HEK293 (cell line): ENCODE data around the gene TGFB1I1.

Source experiments
- GFI1B ChIP-seq: fragments of 450-650 bp; formaldehyde crosslinking; IDR thresholded peaks from 2 replicates; pipeline ENCODE4 v1.5.1; 2016; ENCODE audit warnings: missing biosample characterization, missing genetic modification characterization
- GLI2 ChIP-seq: fragments of 450-650 bp; formaldehyde crosslinking; IDR thresholded peaks from 2 replicates; pipeline ENCODE4; 2017; ENCODE audit warnings: missing biosample characterization, missing genetic modification characterization, low read depth, borderline replicate concordance
- IKZF3 ChIP-seq: fragments of 450-650 bp; IDR thresholded peaks from 2 replicates; pipeline ENCODE4 v1.5.0; 2018; ENCODE audit warnings: missing biosample characterization, mild to moderate bottlenecking, missing genetic modification characterization, moderate library complexity
- KLF10 ChIP-seq: fragments of 450-650 bp; IDR thresholded peaks from 2 replicates; pipeline ENCODE4 v1.5.1; 2018; ENCODE audit warnings: missing biosample characterization, mild to moderate bottlenecking, missing genetic modification characterization
- MZF1 ChIP-seq: fragments of 450-650 bp; formaldehyde crosslinking; IDR thresholded peaks from 2 replicates; pipeline ENCODE4 v1.5.1; 2017; ENCODE audit warnings: missing biosample characterization, missing genetic modification characterization, borderline replicate concordance
- OSR2 ChIP-seq: fragments of 450-650 bp; formaldehyde crosslinking; IDR thresholded peaks from 2 replicates; pipeline ENCODE4 v1.5.1; 2016; ENCODE audit warnings: missing biosample characterization, missing genetic modification characterization
- PATZ1 ChIP-seq: fragments of 450-650 bp; formaldehyde crosslinking; IDR thresholded peaks from 2 replicates; pipeline ENCODE4 v1.5.1; 2016; ENCODE audit warnings: missing biosample characterization, missing genetic modification characterization
- PRDM1 ChIP-seq: fragments of 450-650 bp; formaldehyde crosslinking; IDR thresholded peaks from 2 replicates; pipeline ENCODE4; 2016; ENCODE audit warnings: missing biosample characterization, missing genetic modification characterization
- SCRT1 ChIP-seq: fragments of 450-650 bp; formaldehyde crosslinking; IDR thresholded peaks from 2 replicates; pipeline ENCODE4 v1.5.1; 2016; ENCODE audit warnings: missing biosample characterization, missing genetic modification characterization, borderline replicate concordance
- TRIM28 ChIP-seq: IDR thresholded peaks from 2 replicates; pipeline ENCODE4 v1.6.1; 2011; ENCODE audit warnings: low read length, control low read depth, borderline replicate concordance
- WT1 ChIP-seq: fragments of 450-650 bp; formaldehyde crosslinking; IDR thresholded peaks from 2 replicates; pipeline ENCODE4 v1.5.1; 2016; ENCODE audit warnings: missing biosample characterization, missing genetic modification characterization
- ZBTB1 ChIP-seq: fragments of 450-650 bp; formaldehyde crosslinking; IDR thresholded peaks from 2 replicates; pipeline ENCODE4 v1.5.1; 2016; ENCODE audit warnings: missing biosample characterization, missing genetic modification characterization
- ZBTB6 ChIP-seq: fragments of 450-650 bp; formaldehyde crosslinking; IDR thresholded peaks from 2 replicates; pipeline ENCODE4 v1.5.1; 2017; ENCODE audit warnings: missing biosample characterization, missing genetic modification characterization
- ZBTB7A ChIP-seq: fragments of 450-650 bp; formaldehyde crosslinking; IDR thresholded peaks from 2 replicates; pipeline ENCODE4 v1.5.1; 2016; ENCODE audit warnings: low read depth, missing biosample characterization, missing genetic modification characterization
- ZBTB8A ChIP-seq: fragments of 450-650 bp; formaldehyde crosslinking; IDR thresholded peaks from 2 replicates; pipeline ENCODE4 v1.5.1; 2016; ENCODE audit warnings: missing biosample characterization, missing genetic modification characterization
- ZFP3 ChIP-seq: fragments of 450-650 bp; formaldehyde crosslinking; IDR thresholded peaks from 2 replicates; pipeline ENCODE4 v1.5.1; 2016; ENCODE audit warnings: low read depth, missing biosample characterization, missing genetic modification characterization
- ZFP37 ChIP-seq: fragments of 450-650 bp; formaldehyde crosslinking; IDR thresholded peaks from 2 replicates; pipeline ENCODE4 v1.5.1; 2016; ENCODE audit warnings: missing biosample characterization, missing genetic modification characterization
- ZFP69B ChIP-seq: fragments of 450-650 bp; formaldehyde crosslinking; IDR thresholded peaks from 2 replicates; pipeline ENCODE4 v1.5.1; 2016; ENCODE audit warnings: missing biosample characterization, missing genetic modification characterization
- ZNF10 ChIP-seq: fragments of 450-650 bp; formaldehyde crosslinking; IDR thresholded peaks from 2 replicates; pipeline ENCODE4 v1.5.1; 2017; ENCODE audit warnings: missing biosample characterization, missing genetic modification characterization
- ZNF18 ChIP-seq: fragments of 450-650 bp; formaldehyde crosslinking; IDR thresholded peaks from 2 replicates; pipeline ENCODE4 v1.5.1; 2016; ENCODE audit warnings: missing biosample characterization, missing genetic modification characterization
- ZNF19 ChIP-seq: fragments of 450-650 bp; formaldehyde crosslinking; IDR thresholded peaks from 2 replicates; pipeline ENCODE4; 2016; ENCODE audit warnings: missing biosample characterization, missing genetic modification characterization, low read depth
- ZNF2 ChIP-seq: fragments of 450-650 bp; formaldehyde crosslinking; IDR thresholded peaks from 2 replicates; pipeline ENCODE4 v1.5.1; 2016; ENCODE audit warnings: missing biosample characterization, missing genetic modification characterization
- ZNF223 ChIP-seq: fragments of 450-650 bp; formaldehyde crosslinking; IDR thresholded peaks from 2 replicates; pipeline ENCODE4 v1.5.1; 2016; ENCODE audit warnings: missing biosample characterization, missing genetic modification characterization
- ZNF341 ChIP-seq: fragments of 450-650 bp; formaldehyde crosslinking; IDR thresholded peaks from 2 replicates; pipeline ENCODE4; 2016; ENCODE audit warnings: low read depth, missing biosample characterization, missing genetic modification characterization
- ZNF366 ChIP-seq: fragments of 450-650 bp; formaldehyde crosslinking; conservative IDR thresholded peaks from 2 replicates; pipeline ENCODE4 v1.5.1; 2016; ENCODE audit warnings: missing biosample characterization, missing genetic modification characterization
- ZNF391 ChIP-seq: fragments of 450-650 bp; formaldehyde crosslinking; IDR thresholded peaks from 2 replicates; pipeline ENCODE4 v1.5.1; 2016; ENCODE audit warnings: low read depth, missing biosample characterization, missing genetic modification characterization, borderline replicate concordance
- ZNF433 ChIP-seq: fragments of 450-650 bp; formaldehyde crosslinking; IDR thresholded peaks from 2 replicates; pipeline ENCODE4 v1.5.1; 2016; ENCODE audit warnings: missing biosample characterization, missing genetic modification characterization, low read depth
- ZNF48 ChIP-seq: fragments of 450-650 bp; formaldehyde crosslinking; IDR thresholded peaks from 2 replicates; pipeline ENCODE4 v1.5.1; 2016; ENCODE audit warnings: missing biosample characterization, missing genetic modification characterization
- ZNF530 ChIP-seq: fragments of 450-650 bp; formaldehyde crosslinking; IDR thresholded peaks from 2 replicates; pipeline ENCODE4 v1.5.1; 2016; ENCODE audit warnings: low read depth, missing biosample characterization, missing genetic modification characterization
- ZNF558 ChIP-seq: fragments of 450-650 bp; formaldehyde crosslinking; IDR thresholded peaks from 2 replicates; pipeline ENCODE4 v1.5.1; 2016; ENCODE audit warnings: missing biosample characterization, missing genetic modification characterization
- ZNF560 ChIP-seq: fragments of 450-650 bp; formaldehyde crosslinking; IDR thresholded peaks from 2 replicates; pipeline ENCODE4 v1.5.1; 2017; ENCODE audit warnings: missing biosample characterization, missing genetic modification characterization, borderline replicate concordance
- TF ChIP-seq, protein P1 (sequence below): fragments of 450-650 bp; formaldehyde crosslinking; IDR thresholded peaks from 2 replicates; pipeline ENCODE4 v1.5.1; 2016; ENCODE audit warnings: missing biosample characterization, missing genetic modification characterization
- TF ChIP-seq, protein P2 (sequence below): fragments of 450-650 bp; formaldehyde crosslinking; IDR thresholded peaks from 2 replicates; pipeline ENCODE4 v1.5.1; 2016; ENCODE audit warnings: missing biosample characterization, missing genetic modification characterization, low read depth

TGFB1I1 gene

DNA sequence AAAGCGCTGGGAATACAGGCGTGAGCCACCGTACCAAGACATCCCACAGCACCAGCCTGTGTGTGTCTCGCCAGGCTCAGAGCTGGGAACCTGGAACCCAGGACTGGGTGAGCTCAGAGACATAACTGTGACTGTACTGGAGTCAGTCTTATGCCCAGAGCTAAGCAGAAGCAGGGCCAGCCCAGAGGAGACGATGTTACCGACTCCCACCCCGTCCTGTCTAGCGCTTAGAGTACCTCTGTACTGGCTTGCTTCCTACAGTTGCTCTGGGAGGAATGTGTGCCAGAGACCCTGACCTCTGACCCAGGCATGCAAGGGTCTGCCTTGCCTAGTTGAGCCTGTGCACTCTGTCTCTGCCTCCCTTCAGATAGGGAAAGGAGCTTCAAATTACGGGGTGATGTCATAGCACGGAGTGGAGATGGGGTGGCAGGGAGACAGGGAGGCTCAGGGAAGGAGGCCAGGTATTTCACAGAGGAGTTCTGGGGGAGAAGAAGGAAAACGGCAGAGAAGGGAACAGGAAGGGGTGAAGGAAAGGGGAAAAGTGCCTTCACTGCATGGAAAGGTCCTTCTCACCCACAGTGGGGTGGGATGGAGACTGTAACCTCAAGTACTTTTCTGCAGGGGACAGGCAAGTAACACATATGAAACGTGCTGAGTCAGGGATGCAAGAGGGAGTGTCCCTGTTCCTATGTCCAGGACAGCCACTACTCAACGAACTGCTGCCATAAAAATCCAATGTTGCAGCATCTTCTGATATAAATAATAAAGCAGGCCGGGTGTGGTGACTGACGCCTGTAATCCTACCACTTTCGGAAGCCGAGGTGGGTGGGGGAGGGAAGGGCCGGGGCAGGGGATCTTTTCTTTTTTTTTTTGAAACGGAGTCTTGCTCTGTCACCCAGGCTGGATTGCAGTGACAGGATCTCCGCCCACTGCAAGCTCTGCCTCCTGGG is 18.4 kb upstream of the TGFB1I1 start (continued):
- TF ChIP-seq ZBTB6 = peak; percentile 38; the same call in 1 of the 2 replicates
- TF ChIP-seq ZNF223 (tag by site-specific recombination) = no peak
- TF ChIP-seq ZBTB7A (tag by site-specific recombination) = 0 out of 2 replicates have a peak, but pooled peaks have one; percentile 33
- TF ChIP-seq, protein P1, sequence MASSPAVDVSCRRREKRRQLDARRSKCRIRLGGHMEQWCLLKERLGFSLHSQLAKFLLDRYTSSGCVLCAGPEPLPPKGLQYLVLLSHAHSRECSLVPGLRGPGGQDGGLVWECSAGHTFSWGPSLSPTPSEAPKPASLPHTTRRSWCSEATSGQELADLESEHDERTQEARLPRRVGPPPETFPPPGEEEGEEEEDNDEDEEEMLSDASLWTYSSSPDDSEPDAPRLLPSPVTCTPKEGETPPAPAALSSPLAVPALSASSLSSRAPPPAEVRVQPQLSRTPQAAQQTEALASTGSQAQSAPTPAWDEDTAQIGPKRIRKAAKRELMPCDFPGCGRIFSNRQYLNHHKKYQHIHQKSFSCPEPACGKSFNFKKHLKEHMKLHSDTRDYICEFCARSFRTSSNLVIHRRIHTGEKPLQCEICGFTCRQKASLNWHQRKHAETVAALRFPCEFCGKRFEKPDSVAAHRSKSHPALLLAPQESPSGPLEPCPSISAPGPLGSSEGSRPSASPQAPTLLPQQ (tag by site-specific recombination) = peak; percentile 73
- TF ChIP-seq ZNF341 (tag by site-specific recombination) = peak; percentile 42
- TF ChIP-seq ZNF433 (tag by site-specific recombination) = no peak
- no peak for TF ChIP-seq ZNF560 (tag by site-specific recombination)
- peak; percentile 81; the same call in 1 of the 2 replicates for TF ChIP-seq ZNF2
- no peak for TF ChIP-seq ZNF19
- TF ChIP-seq WT1 (tag by site-specific recombination) = peak; percentile 73
- TF ChIP-seq ZBTB1 = no peak
- peak; percentile 76 for TF ChIP-seq ZNF366
- TF ChIP-seq, protein P2, sequence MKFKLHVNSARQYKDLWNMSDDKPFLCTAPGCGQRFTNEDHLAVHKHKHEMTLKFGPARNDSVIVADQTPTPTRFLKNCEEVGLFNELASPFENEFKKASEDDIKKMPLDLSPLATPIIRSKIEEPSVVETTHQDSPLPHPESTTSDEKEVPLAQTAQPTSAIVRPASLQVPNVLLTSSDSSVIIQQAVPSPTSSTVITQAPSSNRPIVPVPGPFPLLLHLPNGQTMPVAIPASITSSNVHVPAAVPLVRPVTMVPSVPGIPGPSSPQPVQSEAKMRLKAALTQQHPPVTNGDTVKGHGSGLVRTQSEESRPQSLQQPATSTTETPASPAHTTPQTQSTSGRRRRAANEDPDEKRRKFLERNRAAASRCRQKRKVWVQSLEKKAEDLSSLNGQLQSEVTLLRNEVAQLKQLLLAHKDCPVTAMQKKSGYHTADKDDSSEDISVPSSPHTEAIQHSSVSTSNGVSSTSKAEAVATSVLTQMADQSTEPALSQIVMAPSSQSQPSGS (tag by site-specific recombination) = peak; percentile 95
- no peak for TF ChIP-seq SCRT1 (tag by site-specific recombination)
- no peak for TF ChIP-seq ZNF18 (tag by site-specific recombination)
- peak; percentile 94 for TF ChIP-seq PATZ1 (tag by site-specific recombination)
- TF ChIP-seq ZNF558 = peak; percentile 48; the same call in 1 of the 2 replicates
- no peak for TF ChIP-seq ZNF48
- no peak for TF ChIP-seq GLI2 (tag by site-specific recombination)
- TF ChIP-seq ZNF10 = no peak
- TF ChIP-seq TRIM28 = no peak
- TF ChIP-seq GFI1B = no peak
- peak; percentile 56; the same call in 1 of the 2 replicates for TF ChIP-seq IKZF3 (tag by site-specific recombination)
- TF ChIP-seq ZFP3 = peak; percentile 42; the same call in 1 of the 2 replicates
- peak; percentile 98 for TF ChIP-seq PRDM1 (tag by site-specific recombination)
- 0 out of 2 replicates have a peak, but pooled peaks have one; percentile 4 for TF ChIP-seq ZNF530 (tag by site-specific recombination)
- no peak for TF ChIP-seq MZF1
- no peak for TF ChIP-seq ZFP37 (tag by site-specific recombination)
- TF ChIP-seq OSR2 (tag by site-specific recombination) = 0 out of 2 replicates have a peak, but pooled peaks have one; percentile 30
- peak; percentile 57; the same call in 1 of the 2 replicates for TF ChIP-seq ZNF391 (tag by site-specific recombination)
- 0 out of 2 replicates have a peak, but pooled peaks have one; percentile 42 for TF ChIP-seq ZBTB8A (tag by site-specific recombination)
- peak; percentile 81 for TF ChIP-seq ZFP69B
- TF ChIP-seq KLF10 (tag by site-specific recombination) = peak; percentile 75
